Body of pancreas (tissue), 4 donors: ENCODE measurements around the gene ARHGAP29. TPM values are rescaled to one million over a fixed set of nuclear protein-coding genes. Genes with fewer than 3 reads are reported as not detected.

Experiments
- ATAC-seq: fragments of 150-250 bp; one replicate; pipeline ENCODE4 v1.9.1; 2016
- DNase-seq, 4 donors: peaks; one replicate each; pipeline ENCODE4 v3.0.0-alpha.2; 2019
- H3K27ac ChIP-seq, 4 donors: fragments of 200-600 bp; sonication (generic); 1 replicate in 3 of 4; 2 replicates in 1 of 4; pipeline versions ENCODE4 v1.5.1 to v1.6.1; 2016 to 2019; ENCODE audit warnings: mild to moderate bottlenecking in 1 of 4, mixed read lengths in 1 of 4, moderate library complexity in 1 of 4
- H3K27me3 ChIP-seq, 2 donors: fragments of 200-600 bp; sonication (generic); one replicate each; pipeline ENCODE4 v1.6.0; 2016; ENCODE audit warnings: mild to moderate bottlenecking in 1 of 2
- H3K36me3 ChIP-seq, 2 donors: fragments of 200-600 bp; sonication (generic); replicated peaks in 1 of 2; 2 replicates each; pipeline ENCODE4 v1.5.1; 2016; ENCODE audit warnings: low read depth in 2 of 2; ENCODE audit not compliant: insufficient read depth in 1 of 2
- H3K4me1 ChIP-seq: fragments of 200-600 bp; sonication (generic); one replicate; pipeline ENCODE4 v1.6.0; 2016
- H3K4me3 ChIP-seq, 2 donors: fragments of 200-600 bp; sonication (generic); 1 replicate in 1 of 2; 2 replicates in 1 of 2; pipeline ENCODE4 v1.5.1; 2016 to 2019
- H3K9me3 ChIP-seq, 3 donors: fragments of 200-600 bp; sonication (generic); 1 replicate in 2 of 3; 2 replicates in 1 of 3; pipeline ENCODE4 v1.5.1; 2016
- CTCF ChIP-seq, 7 experiments: fragments of 450-650 bp in 4 of 7; fragments of 200-600 bp in 3 of 7; sonication (generic) in 3 of 7; IDR thresholded peaks; one replicate each; pipeline ENCODE4 v1.5.1; 2016 to 2019; ENCODE audit warnings: antibody characterized with exemption in 7 of 7
- POLR2A ChIP-seq, 3 donors: fragments of 450-650 bp; IDR thresholded peaks; one replicate each; pipeline ENCODE4 v1.6.1; 2016; ENCODE audit warnings: antibody characterized with exemption in 3 of 3, mild to moderate bottlenecking in 2 of 3
- WGBS, 2 donors: methylation state at CpG; one replicate each; pipeline ENCODE4 v1.1.5; 2017; 5-methylcytosine and 5-hydroxymethylcytosine counted together
- intact Hi-C: fragments of 100-400 bp; cut with DNase I; formaldehyde crosslinking; loops from one replicate; pipeline ENCODE4 v1.15.1; 2023
- total RNA-seq, 2 donors: library from RNA; depleted of rRNA; stranded (reverse); fragments of >200 nt; gene quantifications; one replicate each; pipeline ENCODE4 v1.1.0, GENCODE V29; 2016

ARHGAP29 gene
- total RNA-seq, 2 donors from 2014 or later: 20.1 to 22.8 TPM

- H3K27me3 ChIP-seq: no peaks in the 10 kb centered on the region
- TF ChIP-seq POLR2A (IDR thresholded peaks at IDR 0.05): no peak
- TF ChIP-seq CTCF (IDR thresholded peaks at IDR 0.05): no peak
- H3K27ac ChIP-seq: no peak overlapping the region
- no peaks in the 10 kb centered on the region for H3K9me3 ChIP-seq
- no peak for ATAC-seq
- no peak overlapping the region for H3K4me3 ChIP-seq
- DNase-seq: no peak
- WGBS, 2 donors: 75 to 77% methylated on average over 1 of the region's 1 CpG
- H3K4me1 ChIP-seq: no peaks in the 10 kb centered on the region
- intact Hi-C loops: no loop called here
- no peaks in the 10 kb centered on the region for H3K36me3 ChIP-seq
Observed at GRCh38 chr1:94283462-94283861, 46.1 kb upstream of the ARHGAP29 start.

GRCh38 chr1:94282143-94282711, 44.8 kb upstream of the ARHGAP29 start:
- H3K36me3 ChIP-seq: no peaks in the 10 kb centered on the region
- no peaks in the 10 kb centered on the region for H3K4me1 ChIP-seq
- no peak overlapping the region for H3K27ac ChIP-seq
- intact Hi-C loops: no loop called here
- 87 to 92% methylated on average over 5 of the region's 5 CpGs for WGBS, 2 donors
- ATAC-seq: no peak
- TF ChIP-seq CTCF (IDR thresholded peaks at IDR 0.05) (no peak), POLR2A (IDR thresholded peaks at IDR 0.05) (no peak)
- H3K27me3 ChIP-seq: no peaks in the 10 kb centered on the region
- no peak overlapping the region for H3K4me3 ChIP-seq
- H3K9me3 ChIP-seq: no peaks in the 10 kb centered on the region
- DNase-seq: no peak

- Histone ChIP-seq H3K9me3 (no peaks in the 10 kb centered on the region), H3K36me3 (no peaks in the 10 kb centered on the region), H3K4me3 (no peak overlapping the region), H3K27me3 (no peaks in the 10 kb centered on the region), H3K4me1 (no peaks in the 10 kb centered on the region), H3K27ac (no peak overlapping the region)
- 39 to 41% methylated on average over 6 of the region's 6 CpGs for WGBS, 2 donors
- intact Hi-C loops: no loop called here
- TF ChIP-seq CTCF (IDR thresholded peaks at IDR 0.05) (no peak), POLR2A (IDR thresholded peaks at IDR 0.05) (no peak)
- DNase-seq: no peak
- no peak for ATAC-seq
Observed at GRCh38 chr1:94281361-94282142, 44.2 kb upstream of the ARHGAP29 start.

- ATAC-seq (no peak), DNase-seq (no peak)
- Histone ChIP-seq H3K27me3 (no peaks in the 10 kb centered on the region), H3K4me3 (no peak overlapping the region), H3K4me1 (no peaks in the 10 kb centered on the region), H3K9me3 (no peaks in the 10 kb centered on the region), H3K27ac (no peak overlapping the region), H3K36me3 (no peaks in the 10 kb centered on the region)
- intact Hi-C loops: no loop called here
- WGBS, 2 donors: 50 to 63% methylated on average over 1 of the region's 1 CpG
- TF ChIP-seq CTCF (IDR thresholded peaks at IDR 0.05): no peak
- TF ChIP-seq POLR2A (IDR thresholded peaks at IDR 0.05): no peak
Observed at GRCh38 chr1:94280541-94280940, 43.2 kb upstream of the ARHGAP29 start.

GRCh38 chr1:94279462-94279861, 42.1 kb upstream of the ARHGAP29 start:
- DNase-seq (no peak), ATAC-seq (no peak)
- no peak overlapping the region for H3K27ac ChIP-seq
- 92 to 94% methylated on average over 1 of the region's 1 CpG for WGBS, 2 donors
- TF ChIP-seq CTCF (IDR thresholded peaks at IDR 0.05): no peak
- no peak for TF ChIP-seq POLR2A (IDR thresholded peaks at IDR 0.05)
- no peaks in the 10 kb centered on the region for H3K4me1 ChIP-seq
- H3K9me3 ChIP-seq: no peaks in the 10 kb centered on the region
- intact Hi-C loops: no loop called here
- no peaks in the 10 kb centered on the region for H3K36me3 ChIP-seq
- H3K27me3 ChIP-seq: no peaks in the 10 kb centered on the region
- no peak overlapping the region for H3K4me3 ChIP-seq
